ENCODE measurements around the gene GLG1. TPM values are rescaled to one million over a fixed set of nuclear protein-coding genes. Genes with fewer than 3 reads are reported as not detected.
A peak's percentile ranks its signal among the peaks of the same experiment; 100 is the strongest.

The GLG1 gene
- total RNA-seq, 1 experiment from 2014 or later = 65.6 TPM

DNA sequence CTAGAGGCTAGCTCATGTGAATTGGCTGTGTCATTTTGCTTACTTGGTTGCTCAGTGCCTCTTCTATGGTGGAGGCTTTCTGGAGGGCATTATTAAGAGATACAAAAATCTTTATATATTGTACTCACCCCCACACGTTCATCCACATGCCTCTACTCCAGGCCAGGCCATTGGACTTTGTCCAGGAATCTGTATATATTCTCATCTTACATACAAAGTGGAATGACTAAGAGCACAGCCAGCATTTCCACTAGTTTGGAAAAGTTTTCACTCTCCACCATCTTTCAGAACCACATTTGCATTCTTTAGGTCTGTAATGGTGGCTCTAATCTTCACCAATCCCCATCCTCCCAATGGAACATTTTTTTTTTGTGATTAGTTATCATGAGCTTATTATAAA, 4.8 kb upstream of the GLG1 start:
- no peak for DNase-seq (ENCODE audit: low read depth)

DNA sequence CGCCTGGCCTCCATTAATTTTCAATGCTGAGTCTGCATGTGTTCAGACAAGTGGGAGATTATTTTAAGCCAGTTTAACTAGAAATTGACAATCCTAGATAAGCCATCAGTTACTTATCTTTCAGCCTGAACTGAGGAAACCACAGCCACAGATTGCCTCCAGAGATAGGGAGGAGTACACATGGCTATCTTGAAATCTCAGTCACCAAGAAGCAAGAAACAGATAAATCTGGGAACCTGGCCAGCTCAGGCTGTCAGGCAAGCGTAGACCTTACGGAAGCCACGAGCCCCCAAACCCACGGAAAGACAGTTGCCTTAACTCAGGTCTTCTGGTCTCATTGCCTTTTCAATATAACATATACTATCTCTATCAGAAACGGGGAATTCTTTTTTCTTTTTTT, 2.0 kb upstream of the GLG1 start:
- no peak for DNase-seq (ENCODE audit: low read depth)

DNA sequence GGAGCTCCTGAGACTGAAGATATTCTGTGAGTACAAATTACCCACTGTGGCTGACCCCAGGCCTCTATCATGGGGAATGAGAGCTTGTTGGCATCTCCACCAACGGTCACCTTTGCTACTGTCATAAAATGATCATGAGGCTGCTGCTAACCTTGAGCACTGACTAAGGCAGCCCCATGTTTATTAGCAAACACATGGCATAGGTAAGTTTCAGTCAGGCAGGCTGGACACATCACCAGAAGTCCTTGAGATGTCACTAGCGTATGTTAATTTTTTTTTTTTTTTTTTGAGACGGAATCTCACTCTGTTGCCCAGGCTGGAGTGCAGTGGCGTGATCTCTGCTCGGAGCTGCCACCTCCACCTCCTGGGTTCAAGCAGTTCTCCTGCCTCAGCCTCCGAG, 1.5 kb upstream of the GLG1 start:
- no peak for DNase-seq (ENCODE audit: low read depth)

DNA sequence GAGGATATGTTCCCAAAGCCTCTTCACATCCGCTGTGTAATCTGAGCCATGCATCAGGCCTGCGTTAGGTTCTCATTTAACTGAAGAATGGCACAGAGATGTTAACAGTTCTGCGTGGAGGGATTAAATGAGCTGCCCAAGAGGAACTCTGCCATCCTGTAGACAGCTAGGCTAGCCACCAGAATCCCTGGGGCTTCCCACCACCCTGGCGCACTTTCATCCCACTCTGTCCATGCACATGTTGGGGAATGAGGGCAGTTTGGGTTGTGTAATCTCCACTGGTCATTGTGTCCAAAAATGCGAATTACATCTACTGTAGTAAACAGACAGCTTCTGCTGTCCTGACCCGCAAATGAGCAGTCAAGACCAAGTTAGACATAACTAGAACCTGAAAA, 1.0 kb upstream of the GLG1 start:
- peak; percentile 33 for DNase-seq (ENCODE audit: low read depth)

DNA sequence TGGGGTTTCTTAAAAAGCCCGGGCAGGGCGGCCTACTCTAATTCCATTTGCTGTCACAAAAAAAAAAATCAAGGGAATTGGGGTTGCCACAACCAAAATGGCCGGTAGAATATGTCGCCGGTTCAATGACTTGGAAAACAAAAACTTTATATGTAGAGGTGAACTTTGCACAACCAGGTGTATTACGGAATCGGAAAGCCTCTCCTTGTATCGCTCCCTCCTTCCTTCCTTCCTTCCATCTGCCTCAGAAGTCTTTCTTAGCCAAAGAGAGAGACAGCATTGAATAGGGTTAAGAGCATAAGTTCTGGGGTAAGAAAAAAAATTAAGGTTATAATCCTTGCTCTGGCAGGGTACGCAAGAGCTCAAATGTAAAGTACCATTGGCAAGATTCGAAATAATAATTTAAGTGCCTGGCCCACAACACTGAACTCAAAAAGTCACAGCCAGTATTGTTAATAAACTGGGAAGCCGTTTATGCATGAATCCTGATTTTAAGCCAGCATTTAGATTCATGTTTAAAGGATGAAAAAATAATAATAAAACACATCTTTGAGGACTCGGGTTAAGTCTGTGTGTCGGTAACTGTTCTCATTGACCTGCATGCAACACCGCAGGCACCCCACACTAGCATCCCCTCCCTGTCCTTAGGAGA, 522 bp upstream of the GLG1 start:
- DNase-seq (ENCODE audit: low read depth) = no peak

DNA sequence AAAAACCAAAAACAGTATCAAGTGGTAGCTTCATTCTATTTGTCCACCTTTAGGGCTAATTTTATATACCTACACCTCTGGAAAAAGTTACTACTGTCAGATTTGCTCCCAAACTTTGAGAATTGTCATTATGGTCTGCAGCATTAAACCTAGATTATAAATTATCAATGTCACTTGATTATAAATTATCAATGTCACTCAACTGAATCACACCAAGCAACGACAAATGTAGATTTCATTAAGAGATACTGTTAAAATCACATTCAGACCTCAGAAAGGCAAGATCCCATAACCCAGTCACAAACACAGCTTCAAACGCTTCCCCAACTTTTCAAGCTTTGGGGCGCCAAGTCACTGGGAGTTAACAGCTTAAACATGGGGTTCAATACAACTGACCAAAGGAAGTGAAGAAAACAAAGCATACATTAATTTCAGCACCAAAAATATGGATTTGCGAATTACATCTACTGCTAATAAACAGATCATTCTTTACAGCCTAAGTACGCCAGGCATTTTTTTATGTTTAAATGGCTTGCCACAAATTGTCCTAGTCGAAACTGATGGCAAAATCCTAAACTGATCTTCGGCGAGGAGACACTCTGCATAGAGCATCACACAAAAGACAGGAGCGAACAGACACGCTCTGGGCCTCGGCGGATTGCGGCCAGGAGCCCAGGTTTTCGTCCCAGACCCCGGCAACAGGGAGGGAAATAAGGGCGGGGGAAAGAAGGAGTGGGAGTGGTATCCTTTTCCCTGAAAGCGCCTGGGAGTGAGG, 981 bp downstream of the GLG1 start:
- no peak for DNase-seq (ENCODE audit: low read depth)

DNA sequence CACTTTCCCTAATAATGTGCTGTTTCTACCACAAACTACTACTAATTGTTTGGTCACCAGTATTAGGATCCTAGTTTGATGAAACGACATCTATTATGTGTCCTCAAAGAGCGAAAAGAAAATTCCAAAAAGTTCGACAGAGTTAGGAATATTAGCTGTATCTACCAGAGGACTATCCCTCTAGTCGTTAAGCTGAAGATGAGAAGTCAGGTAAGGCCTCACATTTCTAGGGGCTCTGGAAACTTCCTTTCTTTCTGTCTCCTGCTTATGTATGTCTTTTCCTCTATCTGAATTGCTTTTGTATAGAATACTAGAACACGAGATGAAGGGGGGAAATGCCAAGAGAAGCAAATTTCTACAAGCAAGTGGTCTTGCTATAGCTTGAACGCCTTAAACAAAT, 1.6 kb downstream of the GLG1 start:
- no peak for DNase-seq (ENCODE audit: low read depth)

DNA sequence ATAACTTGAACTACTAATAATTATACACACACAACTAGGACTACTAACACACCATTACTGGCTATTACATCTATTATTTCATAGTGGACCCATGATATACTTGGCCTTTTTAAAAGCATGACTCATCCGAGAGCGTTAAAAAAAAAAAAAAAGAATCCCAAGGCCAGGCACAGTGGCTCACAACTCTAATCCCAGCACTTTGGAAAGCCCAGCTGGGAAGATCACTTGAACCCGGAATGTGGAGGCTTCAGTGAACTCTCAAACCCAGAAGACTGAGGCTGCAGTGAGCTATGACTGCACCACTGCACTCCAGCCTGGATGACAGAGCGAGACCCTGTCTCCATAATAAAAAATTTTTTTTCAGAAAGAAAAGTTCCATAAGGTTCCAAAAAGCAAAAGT, 3.1 kb downstream of the GLG1 start:
- peak; percentile 76 for DNase-seq (ENCODE audit: low read depth)

DNA sequence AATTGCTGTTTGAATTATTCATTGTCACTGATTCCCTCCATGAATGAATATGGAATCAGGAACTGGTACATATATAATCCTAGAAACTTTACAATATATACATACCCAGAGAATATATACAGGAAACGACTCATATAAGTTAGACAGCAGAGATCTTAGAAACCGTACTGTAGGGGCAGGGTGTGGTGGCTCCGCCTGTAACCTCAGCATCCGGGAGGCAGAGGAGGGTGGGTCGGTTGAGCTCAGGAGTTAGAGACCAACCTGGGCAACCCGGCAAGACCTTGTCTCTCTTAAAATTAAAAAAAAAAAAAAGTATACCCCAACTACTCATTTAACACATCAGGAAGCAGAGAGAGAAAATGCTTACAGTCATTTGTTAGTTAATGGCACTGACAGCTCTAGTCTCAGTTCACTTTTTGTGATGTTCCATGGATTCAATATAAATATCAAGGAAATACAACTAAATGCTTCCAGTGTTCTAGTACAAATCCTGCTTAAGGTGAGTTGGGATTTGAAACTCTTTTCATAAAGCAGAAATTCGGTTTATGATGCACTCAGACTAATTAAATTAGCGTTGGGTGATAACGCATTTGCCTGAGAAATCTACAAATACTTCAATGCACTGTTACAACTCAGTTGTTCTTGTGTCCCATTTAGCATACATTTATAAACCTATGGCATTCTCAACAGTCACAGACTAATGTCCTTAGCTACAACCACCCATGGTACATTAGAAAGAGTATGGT, 5.6 kb downstream of the GLG1 start:
- DNase-seq (ENCODE audit: low read depth) = peak; percentile 44

DNA sequence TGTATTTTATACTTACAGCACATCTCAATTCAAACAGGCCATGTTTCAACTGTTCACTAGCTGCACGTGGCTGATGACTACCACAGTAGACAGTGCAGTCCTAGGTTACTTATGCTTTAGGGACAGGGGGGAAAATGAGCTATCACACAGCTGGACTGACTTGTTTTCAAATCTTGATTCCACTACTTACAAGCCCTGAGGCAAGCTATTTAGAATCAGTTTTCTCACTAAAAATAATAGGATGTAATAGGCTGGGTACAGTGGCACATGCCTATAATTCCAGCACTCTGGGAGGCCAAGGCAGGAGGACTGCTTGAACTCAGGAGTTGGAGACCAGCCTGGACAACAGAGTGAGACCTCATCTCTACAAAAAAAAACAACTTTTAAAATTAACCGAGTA, 10.3 kb downstream of the GLG1 start:
- no peak for DNase-seq (ENCODE audit: low read depth)

DNA sequence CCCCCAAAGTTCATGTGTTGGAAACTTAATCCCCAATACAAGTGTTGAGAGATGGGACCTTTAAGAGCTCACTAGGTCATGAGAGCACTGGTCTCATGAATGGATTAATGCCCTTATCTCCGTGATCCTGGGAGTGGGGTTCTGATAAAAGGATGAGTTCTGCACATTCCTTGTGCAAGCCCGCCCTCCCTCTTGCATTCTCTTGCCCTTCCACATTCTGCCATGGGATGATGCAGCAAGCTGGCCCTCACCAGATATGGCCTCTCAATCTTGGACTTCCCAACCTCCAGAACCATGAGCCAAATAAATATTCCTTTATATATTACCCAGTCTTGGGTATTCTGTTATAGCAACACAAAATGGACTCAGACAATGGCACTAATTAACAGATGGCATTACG, 14.1 kb downstream of the GLG1 start:
- DNase-seq (ENCODE audit: low read depth) = no peak

DNA sequence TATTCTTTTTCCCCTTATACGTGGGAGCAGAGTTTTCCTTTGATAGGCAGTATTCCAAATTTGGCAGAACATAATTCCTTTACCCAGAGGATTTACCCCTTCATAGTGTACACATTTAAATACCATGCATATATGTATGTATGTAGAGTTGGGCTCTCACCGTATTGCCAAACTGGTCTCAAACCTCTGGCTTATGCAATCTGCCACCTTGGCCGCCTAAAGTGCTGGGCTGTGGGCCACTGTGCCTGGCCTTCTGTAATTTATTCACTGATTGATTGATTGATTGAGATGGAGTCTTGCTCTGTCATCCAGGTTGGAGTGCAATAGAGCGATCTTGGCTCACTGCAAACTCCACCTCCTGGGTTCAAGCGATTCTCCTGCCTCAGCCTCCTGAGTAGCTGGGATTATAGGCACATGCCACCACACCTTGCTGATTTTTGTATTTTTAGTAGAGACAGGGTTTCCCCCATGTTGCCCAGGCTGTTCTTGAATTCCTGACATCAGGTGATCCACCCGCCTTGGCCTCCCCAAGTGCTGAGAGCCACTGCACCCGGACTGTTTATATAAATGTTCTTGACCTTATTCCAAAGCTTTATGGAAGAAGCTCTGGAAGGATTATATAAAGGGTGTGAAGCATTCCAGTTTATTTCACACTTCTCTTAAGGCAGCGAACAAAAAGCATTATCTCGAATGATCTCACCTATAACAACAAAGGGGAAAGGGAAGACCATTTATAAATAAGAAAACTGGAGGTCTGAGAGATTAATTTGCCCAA, 14.9 kb downstream of the GLG1 start:
- DNase-seq (ENCODE audit: low read depth) = no peak

DNA sequence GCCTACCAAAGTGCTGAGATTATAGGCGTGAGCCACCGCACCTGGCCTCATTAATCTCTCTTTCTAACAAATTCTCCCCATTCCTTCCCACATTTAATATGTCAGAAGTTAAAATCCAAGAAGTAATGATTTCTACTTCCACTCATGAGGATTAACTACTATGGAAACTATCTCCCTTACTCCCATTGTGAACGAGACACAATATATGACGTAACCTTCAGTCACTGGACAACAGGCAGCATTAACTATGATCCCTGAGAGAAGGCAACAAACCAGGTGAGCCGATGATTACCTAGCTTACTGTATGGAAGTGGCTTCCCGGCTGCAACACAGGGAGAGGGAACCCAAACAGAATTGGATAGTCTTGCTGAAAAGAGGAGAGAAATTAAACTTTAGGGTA, 20.0 kb downstream of the GLG1 start:
- no peak for DNase-seq (ENCODE audit: low read depth)

DNA sequence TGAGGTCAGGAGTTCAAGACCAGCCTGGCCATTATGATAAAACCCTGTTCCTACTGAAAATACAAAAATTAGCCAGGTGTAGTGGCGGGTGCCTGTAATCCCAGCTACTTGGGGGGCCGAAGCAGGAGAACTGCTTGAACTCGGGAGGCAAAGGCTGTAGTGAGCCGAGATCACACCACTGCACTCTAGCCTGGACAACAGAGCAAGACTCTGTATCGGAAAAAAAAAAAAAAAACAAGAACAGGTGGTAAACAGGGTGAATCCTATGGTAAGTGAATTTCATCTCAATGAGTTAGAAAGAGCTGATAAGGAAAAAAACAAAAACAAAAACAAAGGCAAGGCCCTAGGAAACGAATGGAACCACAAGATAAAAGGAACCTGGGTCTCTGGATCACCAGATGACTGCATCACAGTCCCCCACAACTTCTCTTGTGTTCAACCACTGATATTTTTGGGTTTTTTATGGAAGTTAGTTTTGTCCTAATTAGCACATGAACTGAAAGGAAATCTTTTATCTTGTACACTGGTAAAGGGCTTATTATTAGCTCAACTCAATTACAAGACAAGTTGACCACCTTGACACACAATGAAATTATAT, 21.0 kb downstream of the GLG1 start:
- no peak for DNase-seq (ENCODE audit: low read depth)

DNA sequence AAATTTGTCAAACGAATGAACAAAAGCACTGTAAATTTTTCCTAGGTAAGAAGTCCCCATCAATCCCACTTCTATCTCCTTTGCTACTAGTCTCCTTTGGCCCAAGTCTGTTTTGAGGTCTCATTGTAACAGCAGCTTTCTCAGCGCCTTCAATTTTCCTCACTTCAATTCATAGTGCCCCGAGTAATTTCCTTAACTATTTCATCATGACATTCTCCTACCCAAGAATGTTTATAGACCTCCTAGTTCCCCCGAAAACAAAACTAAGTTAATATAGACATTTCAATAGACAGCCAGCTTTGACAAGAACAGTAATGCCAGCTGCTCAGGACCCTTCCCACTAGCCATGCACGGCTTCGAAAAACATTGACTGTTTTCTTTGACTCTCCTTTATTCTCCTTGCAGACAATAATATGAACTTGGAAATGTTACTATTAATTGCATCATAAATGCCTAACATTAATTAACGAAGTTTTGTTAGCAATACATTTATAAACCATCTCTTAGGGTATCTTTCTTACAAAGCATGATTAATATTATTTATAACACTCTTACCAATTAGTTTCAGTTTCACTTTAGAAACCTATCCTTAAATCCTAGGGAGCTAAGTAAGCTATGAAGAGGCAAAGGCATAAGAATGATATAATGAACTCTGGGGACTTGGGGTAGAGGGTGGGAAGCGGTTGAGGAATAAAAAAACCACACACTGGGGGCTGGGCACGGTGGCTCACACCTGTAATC, 22.8 kb downstream of the GLG1 start:
- no peak for DNase-seq (ENCODE audit: low read depth)

DNA sequence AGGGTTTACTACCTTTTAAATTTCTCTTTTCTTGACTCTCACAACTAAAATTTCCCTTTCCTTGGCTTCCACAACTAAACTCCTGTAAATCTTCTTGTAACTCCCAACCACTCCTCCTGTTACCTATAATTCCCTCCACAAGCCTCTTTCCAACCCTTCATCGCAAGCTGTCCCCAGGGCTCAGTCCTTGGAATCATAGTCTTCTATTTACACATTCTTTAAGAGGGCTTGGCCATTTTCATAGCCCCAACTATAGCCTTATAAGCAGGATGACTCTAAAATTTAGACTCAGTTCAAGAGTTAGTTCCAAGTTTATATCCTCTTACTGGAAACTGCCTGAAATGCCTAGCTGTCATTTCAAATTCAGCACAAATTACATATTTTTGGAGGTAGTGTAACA, 23.9 kb downstream of the GLG1 start:
- no peak for DNase-seq (ENCODE audit: low read depth)

DNA sequence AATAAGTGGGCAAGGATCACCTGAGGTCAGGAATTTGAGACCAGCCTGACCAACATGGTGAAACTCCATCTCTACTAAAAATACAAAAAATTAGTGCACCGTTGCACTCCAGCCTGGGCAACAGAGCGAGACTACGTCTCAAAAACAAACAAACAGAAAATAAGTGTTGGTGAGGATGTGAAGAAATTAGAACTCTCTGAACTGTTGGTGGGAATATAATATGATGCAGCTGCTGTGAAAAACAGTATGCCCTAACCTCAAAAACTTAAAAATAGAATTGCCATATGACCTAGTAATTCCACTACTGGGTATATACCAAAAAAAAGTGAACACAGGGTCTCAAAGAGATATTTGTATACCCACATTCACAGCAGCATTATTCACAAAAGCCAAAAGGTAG, 26.1 kb downstream of the GLG1 start:
- no peak for DNase-seq (ENCODE audit: low read depth)

DNA sequence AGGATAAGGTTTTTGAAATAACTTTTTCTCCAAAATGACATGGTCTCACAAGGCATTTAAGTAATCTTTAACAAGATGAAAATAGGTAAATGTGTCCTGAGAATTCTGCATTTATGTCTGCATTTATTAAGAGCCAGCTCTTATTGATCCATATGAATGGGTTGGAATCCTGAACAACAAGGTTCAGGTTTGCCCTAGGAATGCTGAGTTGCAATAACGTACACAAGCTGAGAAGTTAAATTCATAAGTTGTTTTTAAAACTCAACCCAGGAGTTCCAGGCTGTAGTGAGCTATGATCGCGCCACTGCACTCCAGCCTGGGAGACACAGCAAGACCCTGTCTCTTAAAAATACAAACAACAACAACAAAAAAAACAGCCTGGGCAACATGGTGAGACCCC, 28.1 kb downstream of the GLG1 start:
- no peak for DNase-seq (ENCODE audit: low read depth)

DNA sequence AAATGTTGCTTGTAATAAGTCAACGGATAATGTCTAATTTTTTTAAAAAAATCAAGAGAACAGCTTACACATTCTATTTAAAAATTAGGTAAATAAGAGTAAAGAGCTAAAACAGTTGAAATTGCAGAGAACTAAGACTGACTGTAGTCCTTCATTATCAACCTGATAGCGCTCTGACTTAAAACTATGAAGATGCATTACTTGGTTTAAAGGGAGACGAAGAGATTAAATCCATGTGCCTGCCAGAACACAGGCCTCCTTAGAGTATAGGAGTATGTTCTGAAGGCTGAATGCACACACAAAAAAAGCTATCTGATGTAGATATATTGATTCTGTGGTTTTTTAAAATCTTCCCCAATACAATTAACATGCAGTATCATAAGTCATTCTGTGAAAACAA, 28.5 kb downstream of the GLG1 start:
- DNase-seq (ENCODE audit: low read depth) = no peak

DNA sequence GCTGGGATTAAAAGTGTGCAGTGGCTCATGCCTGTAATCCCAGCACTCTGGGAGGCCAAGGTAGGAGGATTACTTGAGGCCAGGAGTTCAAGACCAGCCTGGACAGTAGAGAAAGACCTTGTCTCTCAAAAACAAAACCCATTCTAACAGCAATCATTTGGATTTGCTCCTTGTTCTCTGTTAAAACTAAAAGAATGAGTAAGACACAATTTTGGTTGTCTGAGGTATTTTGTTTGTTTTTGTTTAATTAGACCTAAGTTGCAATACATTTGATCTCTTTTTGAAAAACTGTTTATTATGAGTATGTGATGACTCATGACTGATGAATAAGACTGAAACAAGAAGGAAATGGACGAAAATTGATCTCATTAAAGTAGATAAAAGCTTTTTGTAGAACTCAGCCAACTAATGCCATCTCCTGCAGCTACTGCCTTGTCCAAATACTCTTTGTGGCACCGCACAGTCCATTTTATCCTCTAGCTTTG, 29.0 kb downstream of the GLG1 start:
- DNase-seq (ENCODE audit: low read depth) = peak; percentile 77

All from HT1080 (cell line).